HEK293T (cell line): Measurements from ENCODE around the gene ERGIC3.

Experiments used
- CTCF ChIA-PET: fragments of 350-600 bp; formaldehyde crosslinking; extraction: SDS; loops from one replicate; lab custom pipeline; 2021; ENCODE audit warnings: antibody characterized with exemption, inconsistent platforms; lab: Yijun Ruan, JAX
- POLR2A ChIA-PET: fragments of 350-600 bp; formaldehyde crosslinking; extraction: SDS; loops from one replicate; lab custom pipeline; 2020; ENCODE audit warnings: antibody characterized with exemption, inconsistent platforms; lab: Yijun Ruan, JAX
- DNase-seq: peaks from one replicate; pipeline ENCODE4 v3.0.0; 2012; ENCODE audit warnings: mixed read lengths; ENCODE audit errors: extremely low spot score
- ARNT ChIP-seq: fragments of 450-650 bp; IDR thresholded peaks from 2 replicates; pipeline ENCODE4 v1.6.1; 2017; ENCODE audit warnings: mild to moderate bottlenecking
- BHLHE40 ChIP-seq: fragments of 450-650 bp; IDR thresholded peaks from 2 replicates; pipeline ENCODE4 v1.6.1; 2016; ENCODE audit warnings: mild to moderate bottlenecking, moderate library complexity, borderline replicate concordance
- CTBP1 ChIP-seq: fragments of 450-650 bp; IDR thresholded peaks from 2 replicates; pipeline ENCODE4 v1.6.1; 2016; ENCODE audit warnings: borderline replicate concordance
- ELF4 ChIP-seq: fragments of 450-650 bp; IDR thresholded peaks from 2 replicates; pipeline ENCODE4 v1.6.1; 2017; ENCODE audit warnings: antibody characterized with exemption
- FOXA1 ChIP-seq: fragments of 450-650 bp; IDR thresholded peaks from 2 replicates; pipeline ENCODE4 v1.6.1; 2016; ENCODE audit warnings: mild to moderate bottlenecking
- FOXK2 ChIP-seq: fragments of 450-650 bp; IDR thresholded peaks from 2 replicates; pipeline ENCODE4 v1.6.1; 2016; ENCODE audit warnings: mild to moderate bottlenecking
- FOXM1 ChIP-seq: fragments of 450-650 bp; IDR thresholded peaks from 2 replicates; pipeline ENCODE4 v1.6.1; 2017; ENCODE audit warnings: mild to moderate bottlenecking, borderline replicate concordance
- HDGF ChIP-seq: fragments of 450-650 bp; IDR thresholded peaks from 2 replicates; pipeline ENCODE4 v1.6.1; 2017; ENCODE audit warnings: antibody characterized with exemption, borderline replicate concordance
- L3MBTL2 ChIP-seq: fragments of 450-650 bp; conservative IDR thresholded peaks from 2 replicates; pipeline ENCODE4 v1.6.1; 2016; ENCODE audit warnings: mild to moderate bottlenecking
- LEF1 ChIP-seq: fragments of 450-650 bp; IDR thresholded peaks from 2 replicates; pipeline ENCODE4 v1.6.1; 2017; ENCODE audit warnings: mild to moderate bottlenecking, borderline replicate concordance
- NFRKB ChIP-seq: fragments of 450-650 bp; IDR thresholded peaks from 2 replicates; pipeline ENCODE4 v1.6.1; 2016; ENCODE audit warnings: mild to moderate bottlenecking, moderate library complexity
- SP1 ChIP-seq: fragments of 450-650 bp; IDR thresholded peaks from 2 replicates; pipeline ENCODE4 v1.6.1; 2017
- SUZ12 ChIP-seq: fragments of 450-650 bp; IDR thresholded peaks from 2 replicates; pipeline ENCODE4 v1.6.1; 2016; ENCODE audit warnings: mild to moderate bottlenecking
- TARDBP ChIP-seq: fragments of 450-650 bp; IDR thresholded peaks from 2 replicates; pipeline ENCODE4 v1.6.1; 2016
- ZNF384 ChIP-seq: fragments of 450-650 bp; IDR thresholded peaks from 2 replicates; pipeline ENCODE4 v1.6.1; 2016
- TF ChIP-seq, protein P1 (sequence below): fragments of 450-650 bp; IDR thresholded peaks from 2 replicates; pipeline ENCODE4 v1.6.1; 2016

Gene ERGIC3

DNA sequence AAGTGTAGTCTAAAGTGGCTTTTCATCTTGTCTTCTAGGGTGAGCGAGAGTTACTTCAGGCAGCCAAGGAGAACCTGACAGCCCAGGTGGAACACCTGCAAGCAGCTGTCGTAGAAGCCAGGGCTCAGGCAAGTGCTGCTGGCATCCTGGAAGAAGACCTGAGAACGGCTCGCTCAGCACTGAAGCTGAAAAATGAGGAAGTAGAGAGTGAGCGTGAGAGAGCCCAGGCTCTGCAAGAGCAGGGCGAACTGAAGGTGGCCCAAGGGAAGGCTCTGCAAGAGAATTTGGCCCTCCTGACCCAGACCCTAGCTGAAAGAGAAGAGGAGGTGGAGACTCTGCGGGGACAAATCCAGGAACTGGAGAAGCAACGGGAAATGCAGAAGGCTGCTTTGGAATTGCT lies 39.5 kb upstream of the ERGIC3 start:
- CTCF ChIA-PET = interaction anchor here (0.6 kb wide), 1 partner anchor 280 kb away, joined by 5 read pairs; no protein-coding TSS in a partner anchor
- TF ChIP-seq, protein P1, sequence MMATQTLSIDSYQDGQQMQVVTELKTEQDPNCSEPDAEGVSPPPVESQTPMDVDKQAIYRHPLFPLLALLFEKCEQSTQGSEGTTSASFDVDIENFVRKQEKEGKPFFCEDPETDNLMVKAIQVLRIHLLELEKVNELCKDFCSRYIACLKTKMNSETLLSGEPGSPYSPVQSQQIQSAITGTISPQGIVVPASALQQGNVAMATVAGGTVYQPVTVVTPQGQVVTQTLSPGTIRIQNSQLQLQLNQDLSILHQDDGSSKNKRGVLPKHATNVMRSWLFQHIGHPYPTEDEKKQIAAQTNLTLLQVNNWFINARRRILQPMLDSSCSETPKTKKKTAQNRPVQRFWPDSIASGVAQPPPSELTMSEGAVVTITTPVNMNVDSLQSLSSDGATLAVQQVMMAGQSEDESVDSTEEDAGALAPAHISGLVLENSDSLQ = no peak
- TF ChIP-seq ELF4 (no peak), ZNF384 (no peak), FOXA1 (no peak), SP1 (no peak), FOXM1 (no peak), HDGF (no peak), CTBP1 (no peak), BHLHE40 (no peak), FOXK2 (no peak), L3MBTL2 (no peak), SUZ12 (no peak), ARNT (no peak), LEF1 (no peak), NFRKB (no peak), TARDBP (no peak)
- POLR2A ChIA-PET = interaction anchor here (0.6 to 1.2 kb wide), 2 partner anchors 20 to 38 kb away, joined by 3 read pairs; no protein-coding TSS in a partner anchor
- DNase-seq = no peak

DNA sequence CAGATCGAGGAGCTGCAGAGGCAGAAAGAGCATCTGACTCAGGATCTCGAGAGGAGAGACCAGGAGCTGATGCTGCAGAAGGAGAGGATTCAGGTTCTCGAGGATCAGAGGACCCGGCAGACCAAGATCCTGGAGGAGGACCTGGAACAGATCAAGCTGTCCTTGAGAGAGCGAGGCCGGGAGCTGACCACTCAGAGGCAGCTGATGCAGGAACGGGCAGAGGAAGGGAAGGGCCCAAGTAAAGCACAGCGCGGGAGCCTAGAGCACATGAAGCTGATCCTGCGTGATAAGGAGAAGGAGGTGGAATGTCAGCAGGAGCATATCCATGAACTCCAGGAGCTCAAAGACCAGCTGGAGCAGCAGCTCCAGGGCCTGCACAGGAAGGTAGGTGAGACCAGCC lies 38.6 kb upstream of the ERGIC3 start:
- no peak for DNase-seq
- CTCF ChIA-PET = no interaction called here
- no peak for TF ChIP-seq L3MBTL2
- TF ChIP-seq, protein P1 = no peak
- no peak for TF ChIP-seq NFRKB
- TF ChIP-seq BHLHE40 = no peak
- TF ChIP-seq LEF1 = no peak
- no peak for TF ChIP-seq SUZ12
- no peak for TF ChIP-seq TARDBP
- TF ChIP-seq ARNT = no peak
- TF ChIP-seq ELF4 = no peak
- TF ChIP-seq HDGF = no peak
- POLR2A ChIA-PET = interaction anchor here (1.2 kb wide), 1 partner anchor 37 kb away, joined by 3 read pairs; no protein-coding TSS in a partner anchor

DNA sequence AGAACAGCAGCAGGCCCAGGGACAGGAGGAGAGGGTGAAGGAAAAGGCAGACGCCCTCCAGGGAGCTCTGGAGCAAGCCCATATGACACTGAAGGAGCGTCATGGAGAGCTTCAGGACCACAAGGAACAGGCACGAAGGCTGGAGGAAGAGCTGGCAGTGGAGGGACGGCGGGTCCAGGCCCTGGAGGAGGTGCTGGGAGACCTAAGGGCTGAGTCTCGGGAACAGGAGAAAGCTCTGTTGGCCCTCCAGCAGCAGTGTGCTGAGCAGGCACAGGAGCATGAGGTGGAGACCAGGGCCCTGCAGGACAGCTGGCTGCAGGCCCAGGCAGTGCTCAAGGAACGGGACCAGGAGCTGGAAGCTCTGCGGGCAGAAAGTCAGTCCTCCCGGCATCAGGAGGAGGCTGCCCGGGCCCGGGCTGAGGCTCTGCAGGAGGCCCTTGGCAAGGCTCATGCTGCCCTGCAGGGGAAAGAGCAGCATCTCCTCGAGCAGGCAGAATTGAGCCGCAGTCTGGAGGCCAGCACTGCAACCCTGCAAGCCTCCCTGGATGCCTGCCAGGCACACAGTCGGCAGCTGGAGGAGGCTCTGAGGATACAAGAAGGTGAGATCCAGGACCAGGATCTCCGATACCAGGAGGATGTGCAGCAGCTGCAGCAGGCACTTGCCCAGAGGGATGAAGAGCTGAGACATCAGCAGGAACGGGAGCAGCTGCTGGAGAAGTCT lies 37.9 kb upstream of the ERGIC3 start:
- ChIA-PET CTCF (no interaction called here), POLR2A (no interaction called here)
- DNase-seq = no peak
- TF ChIP-seq FOXK2 (no peak), CTBP1 (no peak), TARDBP (no peak), ZNF384 (no peak), SP1 (no peak), ARNT (no peak), FOXM1 (no peak), LEF1 (no peak), L3MBTL2 (no peak), HDGF (no peak), SUZ12 (no peak), NFRKB (no peak), FOXA1 (no peak), BHLHE40 (no peak), ELF4 (no peak)
- TF ChIP-seq, protein P1 = no peak

DNA sequence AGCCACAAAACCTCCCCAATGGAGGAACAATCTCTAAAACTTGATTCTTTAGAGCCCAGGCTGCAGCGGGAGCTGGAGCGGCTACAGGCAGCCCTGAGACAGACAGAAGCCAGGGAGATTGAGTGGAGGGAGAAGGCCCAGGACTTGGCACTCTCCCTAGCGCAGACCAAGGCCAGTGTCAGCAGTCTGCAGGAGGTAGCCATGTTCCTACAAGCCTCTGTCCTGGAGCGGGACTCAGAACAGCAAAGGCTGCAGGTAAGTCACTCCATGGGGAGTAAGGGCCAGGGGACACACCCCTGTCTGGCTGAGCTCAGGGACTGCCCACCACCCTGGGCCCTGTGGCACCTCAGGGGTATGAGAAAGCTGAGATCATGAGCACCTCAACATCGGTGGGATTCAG lies 37.1 kb upstream of the ERGIC3 start:
- POLR2A ChIA-PET = no interaction called here
- no peak for DNase-seq
- TF ChIP-seq FOXM1 = no peak
- no peak for TF ChIP-seq TARDBP
- TF ChIP-seq FOXK2 = no peak
- TF ChIP-seq ELF4 = no peak
- TF ChIP-seq L3MBTL2 = no peak
- no peak for TF ChIP-seq LEF1
- CTCF ChIA-PET = no interaction called here

DNA sequence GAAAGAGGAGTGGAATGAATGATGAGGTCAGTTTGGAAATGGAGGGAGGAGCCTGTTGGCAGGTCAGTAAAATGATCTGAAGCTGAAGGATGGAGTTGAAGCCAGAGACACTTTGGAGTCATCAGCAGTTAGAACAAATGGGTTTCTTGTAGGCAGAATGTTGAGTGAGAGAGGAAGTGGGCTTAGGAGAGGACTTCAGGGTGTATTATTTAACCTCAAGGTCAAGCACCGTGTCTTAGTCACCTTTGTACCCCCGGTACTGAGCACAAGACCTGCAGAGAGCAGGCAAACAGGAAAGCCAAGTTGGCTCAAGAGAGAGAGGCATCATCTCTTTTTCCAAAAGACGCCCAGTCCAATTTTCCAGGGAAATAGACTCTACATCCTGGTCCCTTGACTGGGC lies 35.7 kb upstream of the ERGIC3 start:
- POLR2A ChIA-PET = no interaction called here
- TF ChIP-seq CTBP1 (no peak), HDGF (no peak), TARDBP (no peak), SP1 (no peak), ZNF384 (no peak), L3MBTL2 (no peak), FOXM1 (no peak), FOXA1 (no peak)
- TF ChIP-seq, protein P1 = no peak
- no peak for DNase-seq
- CTCF ChIA-PET = no interaction called here
